GM12878 (cell line): Measurements from ENCODE around the gene MORN4.

ENCODE experiments used
- POLR2A ChIP-seq: IDR thresholded peaks from 2 replicates; pipeline ENCODE4 v1.6.1; 2011; ENCODE audit warnings: low read depth, mild to moderate bottlenecking, low read length
- POLR2AphosphoS5 ChIP-seq: IDR thresholded peaks from 2 replicates; pipeline ENCODE4 v1.6.1; 2011; ENCODE audit warnings: mild to moderate bottlenecking, low read length, inconsistent platforms
- TCF12 ChIP-seq: IDR thresholded peaks from 2 replicates; pipeline ENCODE4 v1.6.1; 2011; ENCODE audit warnings: low read depth, mild to moderate bottlenecking, low read length
- TF ChIP-seq, protein P1 (sequence below): IDR thresholded peaks from 2 replicates; pipeline ENCODE4 v1.6.1; 2011; ENCODE audit warnings: low read depth, low read length, improper control_type of control experiment, borderline replicate concordance
- TF ChIP-seq, protein P2 (sequence below), 3 experiments: IDR thresholded peaks in 2 of 3; conservative IDR thresholded peaks in 1 of 3; 2 replicates each; pipeline ENCODE4 v1.5.1; 2011; ENCODE audit warnings: low read depth in 3 of 3, low read length in 3 of 3, mild to moderate bottlenecking in 3 of 3, control low read depth in 2 of 3, moderate library complexity in 2 of 3, inconsistent platforms in 1 of 3, mixed read lengths in 1 of 3; ENCODE audit not compliant: control insufficient read depth in 2 of 3, insufficient read depth in 1 of 3; ENCODE audit errors: extremely low read depth in 1 of 3
- TF ChIP-seq, protein P3 (sequence below): IDR thresholded peaks from 2 replicates; pipeline ENCODE4 v1.6.1; 2012; ENCODE audit warnings: low read depth, low read length, improper control_type of control experiment

DNA sequence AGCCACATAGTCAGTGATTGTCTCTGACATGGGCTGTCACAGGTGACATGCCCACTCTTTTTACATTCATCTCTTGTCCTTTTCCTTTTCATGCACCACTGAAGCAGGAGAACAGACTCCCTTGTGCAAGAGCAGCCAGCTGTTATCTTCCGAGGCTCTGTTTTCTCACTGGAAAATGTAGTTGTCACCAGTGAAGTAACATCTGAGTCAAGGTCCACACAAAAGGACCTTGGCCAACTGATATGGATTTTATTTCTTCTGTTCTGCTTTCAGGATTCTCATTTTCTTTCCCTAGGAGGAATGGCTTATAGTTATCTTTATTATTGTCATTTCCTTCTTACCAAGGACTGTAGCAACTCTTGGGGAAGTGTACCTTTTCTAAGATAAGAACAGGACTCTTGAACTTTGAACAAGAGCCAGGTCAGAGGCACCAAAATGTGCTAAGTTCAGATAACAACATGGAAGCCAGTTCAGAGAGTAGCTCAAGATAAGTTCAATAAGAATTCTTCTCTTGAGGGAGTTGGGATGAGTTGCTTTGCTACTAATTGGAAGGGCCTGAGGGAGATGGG is 31.1 kb upstream of the MORN4 start:
- TF ChIP-seq, protein P1, sequence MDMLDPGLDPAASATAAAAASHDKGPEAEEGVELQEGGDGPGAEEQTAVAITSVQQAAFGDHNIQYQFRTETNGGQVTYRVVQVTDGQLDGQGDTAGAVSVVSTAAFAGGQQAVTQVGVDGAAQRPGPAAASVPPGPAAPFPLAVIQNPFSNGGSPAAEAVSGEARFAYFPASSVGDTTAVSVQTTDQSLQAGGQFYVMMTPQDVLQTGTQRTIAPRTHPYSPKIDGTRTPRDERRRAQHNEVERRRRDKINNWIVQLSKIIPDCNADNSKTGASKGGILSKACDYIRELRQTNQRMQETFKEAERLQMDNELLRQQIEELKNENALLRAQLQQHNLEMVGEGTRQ, result no peak
- TF ChIP-seq POLR2AphosphoS5, result no peak
- no peak for TF ChIP-seq TCF12
- TF ChIP-seq, protein P2, sequence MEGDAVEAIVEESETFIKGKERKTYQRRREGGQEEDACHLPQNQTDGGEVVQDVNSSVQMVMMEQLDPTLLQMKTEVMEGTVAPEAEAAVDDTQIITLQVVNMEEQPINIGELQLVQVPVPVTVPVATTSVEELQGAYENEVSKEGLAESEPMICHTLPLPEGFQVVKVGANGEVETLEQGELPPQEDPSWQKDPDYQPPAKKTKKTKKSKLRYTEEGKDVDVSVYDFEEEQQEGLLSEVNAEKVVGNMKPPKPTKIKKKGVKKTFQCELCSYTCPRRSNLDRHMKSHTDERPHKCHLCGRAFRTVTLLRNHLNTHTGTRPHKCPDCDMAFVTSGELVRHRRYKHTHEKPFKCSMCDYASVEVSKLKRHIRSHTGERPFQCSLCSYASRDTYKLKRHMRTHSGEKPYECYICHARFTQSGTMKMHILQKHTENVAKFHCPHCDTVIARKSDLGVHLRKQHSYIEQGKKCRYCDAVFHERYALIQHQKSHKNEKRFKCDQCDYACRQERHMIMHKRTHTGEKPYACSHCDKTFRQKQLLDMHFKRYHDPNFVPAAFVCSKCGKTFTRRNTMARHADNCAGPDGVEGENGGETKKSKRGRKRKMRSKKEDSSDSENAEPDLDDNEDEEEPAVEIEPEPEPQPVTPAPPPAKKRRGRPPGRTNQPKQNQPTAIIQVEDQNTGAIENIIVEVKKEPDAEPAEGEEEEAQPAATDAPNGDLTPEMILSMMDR (IDR thresholded peaks at IDR 0.05 in 2 of 3, conservative IDR thresholded peaks at IDR 0.05 in 1 of 3; ENCODE audit: control insufficient read depth in 2 of 3, extremely low read depth in 1 of 3, insufficient read depth in 1 of 3, low read depth in 3 of 3, low read length in 3 of 3), result no peak
- TF ChIP-seq POLR2A, result no peak
- TF ChIP-seq, protein P3, sequence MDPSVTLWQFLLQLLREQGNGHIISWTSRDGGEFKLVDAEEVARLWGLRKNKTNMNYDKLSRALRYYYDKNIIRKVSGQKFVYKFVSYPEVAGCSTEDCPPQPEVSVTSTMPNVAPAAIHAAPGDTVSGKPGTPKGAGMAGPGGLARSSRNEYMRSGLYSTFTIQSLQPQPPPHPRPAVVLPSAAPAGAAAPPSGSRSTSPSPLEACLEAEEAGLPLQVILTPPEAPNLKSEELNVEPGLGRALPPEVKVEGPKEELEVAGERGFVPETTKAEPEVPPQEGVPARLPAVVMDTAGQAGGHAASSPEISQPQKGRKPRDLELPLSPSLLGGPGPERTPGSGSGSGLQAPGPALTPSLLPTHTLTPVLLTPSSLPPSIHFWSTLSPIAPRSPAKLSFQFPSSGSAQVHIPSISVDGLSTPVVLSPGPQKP, result no peak
